Placental epithelial cell (primary cell): ENCODE results near the gene RALGAPA2. TPM values are rescaled to one million over a fixed set of nuclear protein-coding genes. Genes with fewer than 3 reads are reported as not detected.

Experiments used
- small RNA-seq: library from RNA; depleted of rRNA; stranded (forward); fragments of <200 nt; gene quantifications from one replicate; pipeline ENCODE3, GENCODE V24; 2012
- total RNA-seq: library from RNA; depleted of rRNA; stranded (reverse); fragments of >200 nt; gene quantifications from 2 replicates; pipeline ENCODE4 v1.2.3, GENCODE V29; 2012

The RALGAPA2 gene
- total RNA-seq: 4.3 and 7.4 TPM in 2 replicates

DNA sequence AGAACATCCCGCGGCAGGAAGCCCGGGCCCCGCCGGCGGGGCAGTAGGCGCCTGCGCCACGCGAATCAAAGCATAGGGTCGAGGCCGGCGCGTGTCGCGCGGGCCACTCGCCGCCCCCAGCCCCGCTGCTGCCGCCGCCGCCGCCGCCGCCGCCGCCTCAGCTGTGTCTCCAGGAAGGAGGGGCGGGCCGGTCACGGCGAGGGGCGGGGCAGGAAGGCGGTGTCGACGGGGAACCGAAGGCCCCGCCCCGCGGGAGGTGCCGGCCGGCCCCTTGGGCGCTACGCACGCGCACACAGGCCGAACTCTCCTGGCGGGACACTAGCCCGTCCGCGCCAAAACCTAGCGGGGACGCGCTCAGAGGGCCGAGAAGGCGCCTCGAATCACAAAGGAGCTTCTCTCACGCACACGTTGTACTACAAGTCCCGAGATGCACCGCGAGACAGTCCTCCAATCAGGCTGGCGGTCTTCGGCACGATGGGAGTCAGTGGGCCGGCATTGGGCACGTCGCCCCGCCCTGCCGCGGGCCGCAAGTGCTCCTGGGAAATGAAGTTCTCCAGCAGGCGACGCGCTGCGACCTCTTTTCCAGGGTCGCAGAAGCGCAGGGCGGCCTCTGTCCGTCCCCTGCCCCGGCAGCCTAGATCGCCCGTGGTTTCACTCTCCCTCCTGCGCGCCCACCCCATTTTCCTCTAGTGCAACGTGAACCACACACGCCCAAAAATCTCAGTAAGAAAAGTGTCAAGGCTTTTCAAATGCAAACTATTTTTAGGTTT lies at the start of gene RALGAPA2:
TSS of gene RALGAPA2 (minus strand) at position 171 of the 770 bp plus-strand sequence. CDS start at position 7, 164 bp downstream.

DNA sequence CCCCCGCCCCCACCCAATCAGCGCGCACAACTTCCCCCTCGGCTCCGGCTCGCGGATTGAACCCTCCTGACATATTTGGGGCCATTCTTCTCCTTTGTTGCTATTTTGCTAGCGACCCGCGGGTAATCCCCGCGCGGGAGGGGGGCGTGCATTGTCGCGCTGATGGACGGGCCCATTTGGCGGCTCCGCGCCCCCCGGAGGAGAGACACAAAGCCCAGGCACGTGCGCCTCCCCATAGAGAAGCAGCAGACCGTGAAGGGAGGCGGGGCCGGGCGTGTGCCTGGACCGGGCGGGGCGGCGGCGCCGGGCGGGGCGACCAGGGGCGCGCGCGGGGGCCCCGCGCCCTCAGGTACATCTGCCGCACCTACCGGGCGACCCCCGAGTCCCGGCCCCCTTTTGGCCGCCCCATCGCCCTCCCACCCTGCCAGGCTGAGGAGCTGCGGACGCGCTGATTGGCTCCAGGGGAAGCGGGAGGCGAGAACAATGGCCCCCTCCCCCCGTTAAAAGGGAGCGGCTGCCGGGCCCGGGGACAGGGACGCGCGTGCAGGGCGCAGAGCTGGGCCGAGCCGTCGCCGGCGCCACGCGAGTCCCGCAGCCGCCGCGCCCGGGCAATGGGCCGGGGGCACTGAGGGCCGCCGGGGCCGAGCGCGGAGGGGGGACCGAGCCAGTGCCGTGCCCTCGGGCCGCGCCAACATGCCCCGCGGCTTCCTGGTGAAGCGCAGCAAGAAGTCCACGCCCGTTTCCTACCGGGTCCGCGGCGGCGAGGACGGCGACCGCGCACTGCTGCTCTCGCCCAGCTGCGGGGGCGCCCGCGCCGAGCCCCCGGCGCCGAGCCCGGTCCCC lies 344.6 kb downstream of the RALGAPA2 start, which contains the start of gene INSM1:
TSS of gene INSM1 (plus strand) at position 530 of the 843 bp plus-strand sequence. CDS start at position 694, 164 bp downstream.

Small RNAs within 50 kb of the gene (small RNA-seq; reads per million reads assigned to genes)
- gene EIF4E2P1 (not detected), gene RN7SL607P (not detected)
